ENCODE results near the gene ABTB2. TPM values are rescaled to one million over a fixed set of nuclear protein-coding genes. Genes with fewer than 3 reads are reported as not detected.
"Not testable (repeated sequence)": the region's sequence is repeated elsewhere in the genome, so short reads cannot be mapped to it uniquely, and the experiment has no call there.

Gene ABTB2
- total and polyA plus RNA-seq, 2 experiments from 2014 or later: 12.4 to 14.3 TPM

DNA sequence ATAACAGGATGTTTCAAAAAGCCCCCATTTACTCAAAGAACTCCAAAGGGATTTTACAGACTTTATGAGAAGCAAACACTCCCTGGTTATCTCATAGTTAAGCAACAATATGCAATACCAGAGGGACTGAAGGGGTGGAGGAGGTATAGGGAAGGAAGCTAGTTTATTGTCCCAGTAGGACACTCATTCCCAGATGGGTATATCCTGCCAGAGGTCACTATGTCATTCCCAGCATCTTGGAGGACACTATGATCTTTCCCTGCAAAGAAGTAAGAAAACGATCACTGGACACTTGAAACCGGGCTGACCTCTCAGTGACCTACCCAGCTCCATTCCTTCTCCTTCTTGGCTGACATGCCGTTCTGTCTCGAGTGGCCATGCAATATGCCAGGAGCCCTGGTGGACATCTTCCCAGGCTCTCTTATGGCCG is 137.9 kb downstream of the ABTB2 start:
- H3K79me2 ChIP-seq: peaks cover 13% of the 10 kb centered on the region
- H3K4me3 ChIP-seq: no peak overlapping the region
- H3K36me3 ChIP-seq (replicated peaks; ENCODE audit: insufficient read depth, low read depth): no peaks in the 10 kb centered on the region
- no peaks in the 10 kb centered on the region for H3K9me2 ChIP-seq (replicated peaks; ENCODE audit: insufficient read depth)
- no peak overlapping the region for H3K27ac ChIP-seq
- H3K4me2 ChIP-seq: no peak overlapping the region
- no peak overlapping the region for H2AFZ ChIP-seq
- H3K9me3 ChIP-seq (ENCODE audit: low read depth): no peaks in the 10 kb centered on the region
- 65% methylated on average over 5 of the region's 5 CpGs for WGBS (ENCODE audit: low lambda C conversion rate, missing lambda C conversion rate)
- no peaks in the 10 kb centered on the region for H3K27me3 ChIP-seq
- peaks cover 7% of the 10 kb centered on the region for H4K20me1 ChIP-seq (ENCODE audit: insufficient read depth, poor library complexity, severe bottlenecking)
- DNase-seq (ENCODE audit: low spot score): no peak
- H3K4me1 ChIP-seq (ENCODE audit: insufficient read depth): peaks cover 19% of the 10 kb centered on the region
- no peak for TF ChIP-seq EZH2phosphoT487 (IDR thresholded peaks at IDR 0.05; ENCODE audit: low read depth, severe bottlenecking, unreplicated experiment)
- no peak for TF ChIP-seq EZH2 (IDR thresholded peaks at IDR 0.05; ENCODE audit: borderline replicate concordance)
- TF ChIP-seq, protein P1, sequence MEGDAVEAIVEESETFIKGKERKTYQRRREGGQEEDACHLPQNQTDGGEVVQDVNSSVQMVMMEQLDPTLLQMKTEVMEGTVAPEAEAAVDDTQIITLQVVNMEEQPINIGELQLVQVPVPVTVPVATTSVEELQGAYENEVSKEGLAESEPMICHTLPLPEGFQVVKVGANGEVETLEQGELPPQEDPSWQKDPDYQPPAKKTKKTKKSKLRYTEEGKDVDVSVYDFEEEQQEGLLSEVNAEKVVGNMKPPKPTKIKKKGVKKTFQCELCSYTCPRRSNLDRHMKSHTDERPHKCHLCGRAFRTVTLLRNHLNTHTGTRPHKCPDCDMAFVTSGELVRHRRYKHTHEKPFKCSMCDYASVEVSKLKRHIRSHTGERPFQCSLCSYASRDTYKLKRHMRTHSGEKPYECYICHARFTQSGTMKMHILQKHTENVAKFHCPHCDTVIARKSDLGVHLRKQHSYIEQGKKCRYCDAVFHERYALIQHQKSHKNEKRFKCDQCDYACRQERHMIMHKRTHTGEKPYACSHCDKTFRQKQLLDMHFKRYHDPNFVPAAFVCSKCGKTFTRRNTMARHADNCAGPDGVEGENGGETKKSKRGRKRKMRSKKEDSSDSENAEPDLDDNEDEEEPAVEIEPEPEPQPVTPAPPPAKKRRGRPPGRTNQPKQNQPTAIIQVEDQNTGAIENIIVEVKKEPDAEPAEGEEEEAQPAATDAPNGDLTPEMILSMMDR (IDR thresholded peaks at IDR 0.05; ENCODE audit: poor library complexity): no peak

DNA sequence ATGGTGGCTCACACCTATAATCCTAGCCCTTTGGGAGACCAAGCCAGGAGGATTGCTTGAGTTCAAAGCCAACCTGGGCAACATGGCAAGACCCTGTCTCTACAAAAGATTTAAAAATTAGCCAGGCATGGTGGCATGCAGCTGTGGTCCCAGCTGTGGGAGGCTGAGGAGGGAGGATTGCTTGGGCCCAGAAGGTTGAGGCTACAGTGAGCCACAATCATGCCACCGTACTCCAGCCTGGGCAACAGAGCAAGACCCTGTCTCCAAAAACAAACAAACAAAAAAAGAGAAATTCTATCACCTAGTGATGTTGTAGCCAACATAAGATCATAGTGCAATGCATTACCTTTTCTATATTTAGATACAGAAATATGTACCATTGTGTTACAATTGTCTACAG is 138.5 kb downstream of the ABTB2 start:
- TF ChIP-seq EZH2 (IDR thresholded peaks at IDR 0.05; ENCODE audit: borderline replicate concordance) (no peak), EZH2phosphoT487 (IDR thresholded peaks at IDR 0.05; ENCODE audit: low read depth, severe bottlenecking, unreplicated experiment) (no peak)
- TF ChIP-seq, protein P1 (IDR thresholded peaks at IDR 0.05; ENCODE audit: poor library complexity): no peak
- Histone ChIP-seq H3K79me2 (peaks cover 13% of the 10 kb centered on the region), H3K4me1 (ENCODE audit: insufficient read depth) (peaks cover 18% of the 10 kb centered on the region), H3K27ac (no peak overlapping the region), H3K36me3 (replicated peaks; ENCODE audit: insufficient read depth, low read depth) (no peaks in the 10 kb centered on the region), H3K9me3 (ENCODE audit: low read depth) (no peaks in the 10 kb centered on the region), H3K27me3 (no peaks in the 10 kb centered on the region), H4K20me1 (ENCODE audit: insufficient read depth, poor library complexity, severe bottlenecking) (peaks cover 7% of the 10 kb centered on the region), H3K9me2 (replicated peaks; ENCODE audit: insufficient read depth) (no peaks in the 10 kb centered on the region), H3K4me3 (no peak overlapping the region), H2AFZ (no peak overlapping the region), H3K4me2 (no peak overlapping the region)
- 100% methylated on average over 1 of the region's 1 CpG for WGBS (ENCODE audit: low lambda C conversion rate, missing lambda C conversion rate)
- DNase-seq (ENCODE audit: low spot score): no peak

DNA sequence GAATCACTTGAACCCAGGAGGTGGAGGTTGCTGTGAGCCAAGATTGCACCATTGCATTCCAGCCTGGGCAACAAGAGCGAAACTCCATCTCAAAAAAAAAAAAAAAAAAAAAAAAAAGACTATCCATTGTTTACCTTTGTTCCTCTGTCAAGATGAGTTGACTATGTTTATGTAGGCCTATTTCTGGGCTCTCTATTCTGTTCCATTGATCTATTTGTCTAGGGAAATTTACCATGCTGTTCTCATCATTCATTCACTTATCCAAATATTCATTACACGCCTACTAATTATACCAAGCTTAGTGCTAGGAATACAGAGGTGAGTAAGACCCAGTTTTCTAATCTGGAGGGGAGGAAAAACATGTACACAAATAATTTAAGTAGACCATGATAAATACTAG is 139.1 kb downstream of the ABTB2 start:
- peaks cover 13% of the 10 kb centered on the region for H3K79me2 ChIP-seq
- not testable (repeated sequence) for H3K27ac ChIP-seq; H3K9me3 ChIP-seq (ENCODE audit: low read depth); H3K27me3 ChIP-seq; H3K4me3 ChIP-seq; H3K36me3 ChIP-seq (replicated peaks; ENCODE audit: insufficient read depth, low read depth); H3K4me2 ChIP-seq; H4K20me1 ChIP-seq (ENCODE audit: insufficient read depth, poor library complexity, severe bottlenecking); DNase-seq (ENCODE audit: low spot score); H2AFZ ChIP-seq; H3K9me2 ChIP-seq (replicated peaks; ENCODE audit: insufficient read depth)
- peaks cover 14% of the 10 kb centered on the region for H3K4me1 ChIP-seq (ENCODE audit: insufficient read depth)
- 90% methylated on average over 1 of the region's 2 CpGs for WGBS (ENCODE audit: low lambda C conversion rate, missing lambda C conversion rate)

DNA sequence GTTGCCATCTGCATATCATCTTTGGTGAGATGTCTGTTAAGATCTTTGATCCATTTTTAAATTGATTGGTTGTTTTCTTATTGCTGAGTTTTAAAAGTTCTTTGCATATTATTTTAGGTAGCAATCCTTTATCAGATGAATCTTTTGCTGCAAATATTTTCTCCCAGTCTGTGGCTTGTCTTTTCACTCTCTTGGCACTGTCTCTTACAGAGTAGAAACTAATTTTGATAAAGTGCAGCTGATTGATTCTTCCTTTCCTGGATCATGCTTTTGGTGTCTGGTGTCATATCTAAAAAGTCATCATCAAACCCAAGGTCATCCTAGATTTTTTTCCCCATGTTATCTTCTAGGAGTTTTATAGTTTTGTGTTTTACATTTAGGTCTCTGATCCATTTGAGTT is 139.7 kb downstream of the ABTB2 start:
- H4K20me1 ChIP-seq (ENCODE audit: insufficient read depth, poor library complexity, severe bottlenecking): no peaks in the 10 kb centered on the region
- peaks cover 13% of the 10 kb centered on the region for H3K79me2 ChIP-seq
- H2AFZ ChIP-seq: no peak overlapping the region
- H3K36me3 ChIP-seq (replicated peaks; ENCODE audit: insufficient read depth, low read depth): no peaks in the 10 kb centered on the region
- no peak overlapping the region for H3K27ac ChIP-seq
- TF ChIP-seq, protein P1 (IDR thresholded peaks at IDR 0.05; ENCODE audit: poor library complexity): no peak
- no peak for TF ChIP-seq EZH2phosphoT487 (IDR thresholded peaks at IDR 0.05; ENCODE audit: low read depth, severe bottlenecking, unreplicated experiment)
- TF ChIP-seq EZH2 (IDR thresholded peaks at IDR 0.05; ENCODE audit: borderline replicate concordance): no peak
- no peak for DNase-seq (ENCODE audit: low spot score)
- no peaks in the 10 kb centered on the region for H3K9me2 ChIP-seq (replicated peaks; ENCODE audit: insufficient read depth)
- H3K27me3 ChIP-seq: no peaks in the 10 kb centered on the region
- no peaks in the 10 kb centered on the region for H3K9me3 ChIP-seq (ENCODE audit: low read depth)
- peaks cover 8% of the 10 kb centered on the region for H3K4me1 ChIP-seq (ENCODE audit: insufficient read depth)
- H3K4me2 ChIP-seq: no peak overlapping the region
- H3K4me3 ChIP-seq: no peak overlapping the region
